GM21825 (cell line): ENCODE measurements around the gene SYNE1.
A peak's percentile ranks its signal among the peaks of the same experiment; 100 is the strongest.
"Not testable (repeated sequence)": the region's sequence is repeated elsewhere in the genome, so short reads cannot be mapped to it uniquely, and the experiment has no call there.

Experiments
- ATAC-seq: cut with Tn5 transposase; IDR thresholded peaks from one replicate; pipeline ENCODE4 v1.9.1; 2021; ENCODE audit warnings: mild to moderate bottlenecking, moderate library complexity; ENCODE audit not compliant: unreplicated experiment

Gene SYNE1

DNA sequence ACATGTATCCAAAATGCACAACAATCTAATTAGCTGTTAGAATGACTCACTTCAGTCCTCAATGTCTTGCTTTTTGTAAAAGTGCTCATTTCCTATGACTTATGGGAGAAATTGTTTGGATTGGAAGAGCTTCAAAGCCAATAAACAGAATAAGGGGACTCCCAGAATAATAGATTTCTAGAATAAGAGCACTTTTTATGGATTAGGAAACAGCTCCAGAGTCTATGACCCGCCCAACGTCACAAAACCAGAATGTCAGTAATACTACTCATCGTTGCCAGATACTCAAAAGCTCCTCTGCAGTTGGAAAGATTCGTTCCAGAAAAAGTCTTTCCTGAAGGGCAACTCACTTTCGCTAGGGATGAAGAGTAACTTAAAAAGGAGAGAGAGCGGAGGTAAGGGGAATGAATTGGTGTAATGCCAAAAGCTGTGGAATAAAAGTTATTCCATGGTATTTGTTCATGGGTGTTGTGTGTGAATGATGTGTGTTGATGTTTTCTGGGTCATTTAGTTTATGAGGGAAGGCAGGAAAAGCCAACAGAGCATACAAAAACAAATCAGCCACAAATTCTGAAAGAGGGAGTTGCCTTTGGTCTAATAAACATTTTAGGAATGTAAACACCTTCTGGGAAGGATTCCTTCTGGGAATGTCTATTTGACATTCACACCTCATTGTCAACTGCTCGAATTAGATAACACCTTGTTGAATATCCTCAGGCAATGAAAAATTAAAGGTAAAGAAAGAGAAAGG is 64.6 kb downstream of the SYNE1 start:
- no peak for ATAC-seq

DNA sequence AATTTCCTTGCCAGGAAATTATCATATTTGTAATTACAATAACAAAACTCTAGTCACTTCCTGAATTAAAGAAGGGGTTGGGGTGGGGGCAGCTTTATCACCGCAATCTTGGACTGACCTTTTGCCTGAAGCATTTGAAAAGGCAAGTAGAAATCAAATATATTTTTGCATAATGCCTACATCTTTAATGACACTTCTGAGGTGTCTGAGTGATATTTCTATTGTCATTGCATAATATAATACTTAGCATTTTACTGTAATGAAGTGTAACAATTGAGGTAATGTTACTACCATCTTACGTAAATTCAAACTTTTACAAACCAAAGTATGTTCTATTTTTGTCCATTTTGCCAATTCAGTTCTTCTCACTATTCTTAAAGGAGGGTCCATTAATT is 65.2 kb downstream of the SYNE1 start:
- ATAC-seq: no peak

GRCh38 chr6:152571089-152571488 is 66.1 kb downstream of the SYNE1 start:
- ATAC-seq: no peak

DNA sequence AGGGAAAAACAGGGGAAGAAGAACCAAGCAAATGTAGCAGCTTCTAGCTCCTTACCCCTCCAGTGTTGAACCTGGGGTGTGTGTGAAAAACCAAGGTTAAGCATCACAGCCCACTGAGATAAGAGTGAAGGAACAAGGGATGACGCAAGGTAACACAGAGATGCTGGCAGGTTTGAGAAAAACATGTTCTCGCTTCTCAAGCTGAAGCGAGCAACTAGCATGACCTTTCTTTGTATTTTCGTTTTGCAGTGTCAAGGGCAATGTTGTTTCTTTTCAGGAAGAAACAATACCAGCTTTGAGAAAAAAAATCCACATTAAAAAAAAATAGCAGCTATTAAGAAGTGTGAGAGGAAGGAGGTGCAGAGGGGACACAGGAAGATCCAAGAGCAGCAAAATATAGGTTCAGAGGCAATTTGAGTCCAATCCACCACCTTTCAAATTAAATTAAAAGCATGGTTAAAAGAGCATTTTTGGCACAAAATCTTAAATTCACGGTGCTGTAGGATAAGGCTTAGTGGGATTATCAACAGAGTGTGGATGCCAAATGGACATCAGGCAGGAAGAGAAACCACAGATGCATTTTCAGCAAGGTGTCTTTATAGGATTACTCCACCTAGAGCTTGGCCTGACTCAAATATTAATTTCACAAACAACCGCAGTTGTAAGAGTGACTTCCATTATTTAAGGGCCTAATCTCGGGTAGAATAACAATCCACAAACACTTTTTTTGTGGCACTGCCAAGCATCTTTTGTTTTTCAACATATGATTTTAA is 70.9 kb downstream of the SYNE1 start:
- ATAC-seq: no peak

GRCh38 chr6:152563177-152563576 is 74.0 kb downstream of the SYNE1 start:
- no peak for ATAC-seq

- not testable (repeated sequence) for ATAC-seq
These were observed 78.4 kb downstream of the SYNE1 start for GRCh38 chr6:152558798-152559197.

GRCh38 chr6:152557502-152557901 is 79.7 kb downstream of the SYNE1 start:
- no peak for ATAC-seq

DNA sequence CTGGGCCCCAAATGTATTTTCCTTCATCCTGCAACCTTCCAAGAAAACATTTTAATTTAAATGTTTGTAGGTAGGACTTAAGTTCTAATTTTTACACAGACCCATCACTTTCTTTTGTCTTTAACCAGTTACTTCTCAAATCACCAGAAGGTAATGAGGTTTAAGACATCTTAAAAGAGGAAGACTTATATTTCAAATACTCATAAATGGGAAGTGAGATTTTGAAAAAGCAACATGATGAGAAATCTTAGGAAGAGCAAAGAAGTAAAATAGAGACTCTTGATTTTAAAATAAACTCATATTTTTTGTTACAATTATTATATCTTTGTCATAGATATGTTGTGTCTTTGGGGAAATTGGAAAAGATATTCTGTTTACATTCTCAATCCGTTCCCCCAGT is 82.3 kb downstream of the SYNE1 start:
- ATAC-seq: no peak

GRCh38 chr6:152552616-152553209 is 84.4 kb downstream of the SYNE1 start:
- ATAC-seq: peak; percentile 94

DNA sequence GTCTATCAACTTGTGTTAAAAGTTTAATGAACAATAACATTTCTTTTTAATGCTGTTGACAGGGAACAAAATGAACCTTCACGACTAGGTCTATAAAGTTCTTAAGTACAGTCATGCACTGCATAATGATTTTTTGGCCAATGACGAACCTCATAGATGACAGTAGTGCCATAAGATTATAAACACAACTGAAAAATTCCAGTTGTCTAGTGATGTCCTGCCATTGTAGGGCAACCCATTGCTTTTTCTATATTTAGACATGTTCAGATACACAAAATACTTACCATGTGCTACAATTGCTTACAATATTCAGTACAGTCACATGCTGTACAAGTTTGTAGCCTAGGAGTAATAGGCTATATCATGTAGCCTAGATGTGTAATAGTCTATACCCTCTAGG is 93.6 kb downstream of the SYNE1 start:
- ATAC-seq: no peak

DNA sequence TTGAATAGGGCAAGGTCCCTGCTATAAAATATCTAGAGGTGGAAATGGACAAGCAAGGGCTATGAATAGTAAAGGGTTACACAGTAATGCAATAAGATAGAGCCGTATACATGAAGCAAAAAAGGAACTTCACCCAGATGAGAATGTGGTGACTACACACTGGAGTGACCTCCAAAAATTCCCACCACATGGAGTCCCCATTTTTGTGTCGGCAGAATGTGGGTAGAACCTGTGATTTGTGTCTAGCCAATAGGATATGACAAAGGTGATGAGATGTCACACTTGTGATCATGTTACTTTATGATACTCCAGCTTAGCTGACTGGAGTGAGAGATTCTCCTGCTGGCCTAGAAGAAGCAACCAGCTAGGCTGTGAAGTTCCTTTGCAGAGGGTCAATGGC is 96.8 kb downstream of the SYNE1 start:
- ATAC-seq: no peak

DNA sequence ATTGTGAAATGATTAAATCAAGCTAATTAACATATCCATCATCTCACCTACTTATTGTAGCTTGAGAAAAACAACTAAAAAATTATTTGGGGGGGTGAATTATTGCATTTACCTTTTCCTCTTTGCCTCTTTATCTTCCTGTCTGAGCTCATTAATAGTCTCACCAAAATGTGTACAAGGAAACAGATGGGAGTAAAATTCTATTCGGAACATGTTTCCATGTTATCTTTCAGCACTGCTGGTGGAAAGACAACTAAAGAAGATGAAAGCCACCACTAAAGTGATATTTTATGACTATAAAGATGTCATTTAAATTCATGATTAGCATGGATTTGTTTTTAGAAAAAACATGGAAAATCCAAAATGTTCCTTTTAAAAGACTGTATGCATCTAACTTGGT is 102.6 kb downstream of the SYNE1 start:
- ATAC-seq: no peak

DNA sequence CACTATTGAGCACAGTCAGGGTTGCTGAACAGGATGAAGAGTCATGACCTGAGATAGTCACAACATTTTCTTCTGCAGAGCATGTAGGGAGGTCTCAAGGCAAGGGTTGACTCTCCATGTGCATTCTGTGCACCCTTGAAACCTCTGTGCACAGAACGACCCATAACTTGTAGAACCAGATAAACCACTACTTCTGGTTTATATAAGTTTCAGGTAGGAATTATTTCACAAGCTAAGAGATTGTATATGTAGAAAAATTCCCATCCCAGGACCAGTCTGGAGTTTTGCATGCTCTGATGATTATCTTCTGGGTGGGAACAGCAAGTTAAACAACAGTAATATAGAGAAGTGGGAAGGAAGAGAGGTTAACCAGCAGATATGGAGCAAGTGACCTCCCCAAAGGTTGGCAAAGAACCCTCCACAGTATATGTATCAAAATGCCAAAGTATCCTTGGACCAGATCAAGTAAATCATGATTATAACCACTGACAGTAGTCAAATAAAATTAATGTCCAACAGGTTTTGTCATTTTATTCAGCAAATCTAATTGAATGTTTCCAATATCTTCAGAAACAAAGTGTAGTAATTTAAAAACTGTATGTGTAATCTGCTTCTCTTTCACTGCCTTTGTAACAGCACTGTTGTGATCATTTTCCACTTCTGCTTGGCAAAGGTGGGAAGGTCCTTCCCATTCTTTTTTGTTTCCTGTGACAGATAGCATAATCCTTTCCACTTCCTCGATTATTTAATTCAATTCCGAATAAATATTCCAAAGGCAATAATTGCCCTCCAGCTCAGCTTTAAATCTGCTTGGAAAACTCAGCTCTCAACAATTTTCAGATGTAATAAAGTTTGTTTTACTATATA is 104.4 kb downstream of the SYNE1 start:
- no peak for ATAC-seq

DNA sequence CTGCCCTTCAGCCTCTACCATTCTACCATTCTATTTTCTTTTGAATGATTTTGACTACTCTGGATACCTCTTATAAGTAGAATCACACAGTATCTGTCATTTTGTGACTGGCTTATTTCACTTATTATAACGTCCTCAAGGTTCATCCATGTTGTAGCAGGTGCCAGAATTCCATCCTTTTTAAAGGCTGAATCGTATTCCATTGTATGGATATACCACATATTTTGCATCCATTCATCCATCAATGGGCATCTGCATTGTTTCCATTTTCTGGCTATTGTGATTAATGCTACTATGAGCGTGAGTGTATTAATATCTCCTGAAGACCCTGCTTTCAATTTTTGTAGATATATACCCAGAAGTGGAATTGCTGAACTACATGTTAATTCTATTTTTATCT is 105.5 kb downstream of the SYNE1 start:
- no peak for ATAC-seq

- ATAC-seq: no peak
These were observed 107.8 kb downstream of the SYNE1 start for GRCh38 chr6:152529369-152529768.

- not testable (repeated sequence) for ATAC-seq
These were observed 123.0 kb downstream of the SYNE1 start for GRCh38 chr6:152514120-152514519.

- ATAC-seq: no peak
These were observed 127.2 kb downstream of the SYNE1 start for GRCh38 chr6:152509916-152510315.

- no peak for ATAC-seq
These were observed 128.7 kb downstream of the SYNE1 start for GRCh38 chr6:152508477-152508876.

DNA sequence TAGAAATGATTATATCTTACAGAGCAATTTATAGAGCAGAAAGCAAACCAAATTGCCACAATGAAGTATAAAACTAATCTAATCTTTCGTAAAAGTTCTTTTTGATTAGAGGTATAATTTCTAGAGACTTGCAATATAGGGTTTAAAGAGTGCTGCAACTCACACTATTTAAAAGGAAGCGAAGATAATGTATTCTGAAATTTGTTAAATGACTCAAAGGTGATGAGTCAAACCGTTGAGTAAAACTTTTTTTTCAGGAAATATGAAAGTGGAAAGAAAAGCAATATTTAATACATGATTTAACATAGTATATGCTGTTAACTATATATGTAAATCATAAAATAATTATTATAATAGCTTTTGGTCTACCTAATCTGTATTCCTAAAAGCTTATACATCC is 133.6 kb downstream of the SYNE1 start:
- no peak for ATAC-seq

GRCh38 chr6:152502421-152503188 is 134.6 kb downstream of the SYNE1 start:
- no peak for ATAC-seq
